Endodermal cell (in vitro differentiated cells): Measurements from ENCODE around the gene PCDHA1. TPM values are rescaled to one million over a fixed set of nuclear protein-coding genes. Genes with fewer than 3 reads are reported as not detected.

Experiments
- DNase-seq: peaks from one replicate; pipeline ENCODE4 v3.0.0-alpha.2; 2017
- H3K27ac ChIP-seq: 2 replicates; pipeline ENCODE4 v1.5.1; 2013; ENCODE audit warnings: mild to moderate bottlenecking, low read depth, low read length, moderate library complexity
- H3K27me3 ChIP-seq: 2 replicates; pipeline ENCODE4 v1.6.1; 2013; ENCODE audit warnings: mild to moderate bottlenecking, low read length, moderate library complexity; ENCODE audit not compliant: insufficient read depth, control insufficient read depth, poor library complexity, severe bottlenecking
- H3K36me3 ChIP-seq: 2 replicates; pipeline ENCODE4 v1.7.0; 2013; ENCODE audit warnings: mild to moderate bottlenecking, low read length, moderate library complexity; ENCODE audit not compliant: control insufficient read depth, insufficient read depth
- H3K4me1 ChIP-seq: one replicate; pipeline ENCODE4 v1.7.0; 2013; ENCODE audit warnings: low read length; ENCODE audit not compliant: control insufficient read depth, insufficient read depth
- H3K4me3 ChIP-seq: 2 replicates; pipeline ENCODE4 v1.5.1; 2013; ENCODE audit warnings: mild to moderate bottlenecking, low read length, moderate library complexity
- H3K9ac ChIP-seq: 2 replicates; pipeline ENCODE4 v1.6.1; 2013; ENCODE audit warnings: mild to moderate bottlenecking, low read length, moderate library complexity; ENCODE audit not compliant: poor library complexity, severe bottlenecking; ENCODE audit errors: extremely low read depth
- H3K9me3 ChIP-seq: 2 replicates; pipeline ENCODE4 v1.6.1; 2013; ENCODE audit warnings: mild to moderate bottlenecking, low read length, moderate library complexity; ENCODE audit not compliant: control insufficient read depth
- H3K27ac Mint-ChIP-seq: 2 replicates; pipeline ENCODE4 v1.8.0; 2020; ENCODE audit warnings: mixed read lengths
- H3K27me3 Mint-ChIP-seq: 2 replicates; pipeline ENCODE4 v1.8.0; 2021; ENCODE audit warnings: mild to moderate bottlenecking, mixed read lengths; ENCODE audit not compliant: insufficient read depth
- H3K36me3 Mint-ChIP-seq: 2 replicates; pipeline ENCODE4 v1.8.0; 2020; ENCODE audit warnings: low read depth, mixed read lengths
- H3K4me1 Mint-ChIP-seq: 2 replicates; pipeline ENCODE4 v1.8.0; 2020; ENCODE audit warnings: mixed read lengths
- H3K4me3 Mint-ChIP-seq: 2 replicates; pipeline ENCODE4 v1.8.0; 2020; ENCODE audit warnings: mild to moderate bottlenecking, moderate library complexity, mixed read lengths
- H3K9me3 Mint-ChIP-seq: 2 replicates; pipeline ENCODE4 v1.8.0; 2020; ENCODE audit warnings: mild to moderate bottlenecking, mixed read lengths
- WGBS, 2 experiments: methylation state at CpG; one replicate each; pipeline versions ENCODE4 v1.1.5 to v1.1.7; 2013; ENCODE audit warnings: missing lambda C conversion rate in 2 of 2, mixed read lengths in 1 of 2; ENCODE audit not compliant: insufficient coverage in 1 of 2, insufficient read length in 1 of 2; 5-methylcytosine and 5-hydroxymethylcytosine counted together
- total RNA-seq, 2 donors: library from RNA; stranded (reverse); fragmentation: NEBNext Ultra II Directional in 1 of 2; extraction: Animal tissue kit (Norgen Biotek cat#: 25700) in 1 of 2; gene quantifications; 2 replicates in 1 of 2; 3 replicates in 1 of 2; pipeline ENCODE4 v1.2.1, GENCODE V29; 2021
- TF ChIP-seq, protein P1 (sequence below): fragments of 200-600 bp; sonication (generic); conservative IDR thresholded peaks from 2 replicates; pipeline ENCODE4 v1.5.0; 2021; ENCODE audit warnings: antibody characterized with exemption, mild to moderate bottlenecking

PCDHA1 gene
- total RNA-seq, 2 donors from 2014 or later: 0.18 to 2.9 TPM

DNA sequence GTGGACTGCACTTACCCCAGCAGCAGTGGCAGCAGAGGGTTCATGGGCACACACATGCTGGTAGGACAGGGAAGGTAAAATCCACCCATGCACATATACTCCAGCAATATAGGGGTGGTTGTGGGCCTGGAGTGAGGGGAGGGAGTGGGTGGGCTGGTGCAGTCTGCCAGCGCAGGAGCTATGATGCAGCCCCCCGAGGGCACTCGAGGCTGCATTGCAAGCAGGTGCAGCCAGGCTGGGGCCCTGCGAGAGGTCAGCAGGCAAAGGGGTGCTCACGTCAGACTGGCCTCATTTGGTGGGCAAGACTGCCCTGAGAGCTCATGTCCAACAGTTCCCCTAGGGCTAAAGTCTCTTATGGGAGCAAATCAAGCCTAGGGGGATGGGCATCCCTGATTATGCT, 32.4 kb upstream of the PCDHA1 start:
- no peak for DNase-seq
- H3K27me3 Mint-ChIP-seq: peaks cover 32% of the 10 kb centered on the region
- no peaks in the 10 kb centered on the region for H3K4me1 Mint-ChIP-seq
- no peaks in the 10 kb centered on the region for H3K36me3 ChIP-seq
- H3K27me3 ChIP-seq: no peaks in the 10 kb centered on the region
- TF ChIP-seq, protein P1, sequence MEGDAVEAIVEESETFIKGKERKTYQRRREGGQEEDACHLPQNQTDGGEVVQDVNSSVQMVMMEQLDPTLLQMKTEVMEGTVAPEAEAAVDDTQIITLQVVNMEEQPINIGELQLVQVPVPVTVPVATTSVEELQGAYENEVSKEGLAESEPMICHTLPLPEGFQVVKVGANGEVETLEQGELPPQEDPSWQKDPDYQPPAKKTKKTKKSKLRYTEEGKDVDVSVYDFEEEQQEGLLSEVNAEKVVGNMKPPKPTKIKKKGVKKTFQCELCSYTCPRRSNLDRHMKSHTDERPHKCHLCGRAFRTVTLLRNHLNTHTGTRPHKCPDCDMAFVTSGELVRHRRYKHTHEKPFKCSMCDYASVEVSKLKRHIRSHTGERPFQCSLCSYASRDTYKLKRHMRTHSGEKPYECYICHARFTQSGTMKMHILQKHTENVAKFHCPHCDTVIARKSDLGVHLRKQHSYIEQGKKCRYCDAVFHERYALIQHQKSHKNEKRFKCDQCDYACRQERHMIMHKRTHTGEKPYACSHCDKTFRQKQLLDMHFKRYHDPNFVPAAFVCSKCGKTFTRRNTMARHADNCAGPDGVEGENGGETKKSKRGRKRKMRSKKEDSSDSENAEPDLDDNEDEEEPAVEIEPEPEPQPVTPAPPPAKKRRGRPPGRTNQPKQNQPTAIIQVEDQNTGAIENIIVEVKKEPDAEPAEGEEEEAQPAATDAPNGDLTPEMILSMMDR: no peak
- no peaks in the 10 kb centered on the region for H3K36me3 Mint-ChIP-seq
- no peak overlapping the region for H3K27ac ChIP-seq
- H3K4me3 ChIP-seq: no peak overlapping the region
- peaks cover 25% of the 10 kb centered on the region for H3K9me3 ChIP-seq
- no peaks in the 10 kb centered on the region for H3K4me1 ChIP-seq
- H3K27ac Mint-ChIP-seq: no peak overlapping the region
- H3K9ac ChIP-seq: no peak overlapping the region
- WGBS, 2 experiments: 85% methylated on average over 5 of the region's 5 CpGs; no CpG with 5 or more reads in 1 of the 2 experiments
- peaks cover 75% of the 10 kb centered on the region for H3K9me3 Mint-ChIP-seq
- H3K4me3 Mint-ChIP-seq: no peak overlapping the region

DNA sequence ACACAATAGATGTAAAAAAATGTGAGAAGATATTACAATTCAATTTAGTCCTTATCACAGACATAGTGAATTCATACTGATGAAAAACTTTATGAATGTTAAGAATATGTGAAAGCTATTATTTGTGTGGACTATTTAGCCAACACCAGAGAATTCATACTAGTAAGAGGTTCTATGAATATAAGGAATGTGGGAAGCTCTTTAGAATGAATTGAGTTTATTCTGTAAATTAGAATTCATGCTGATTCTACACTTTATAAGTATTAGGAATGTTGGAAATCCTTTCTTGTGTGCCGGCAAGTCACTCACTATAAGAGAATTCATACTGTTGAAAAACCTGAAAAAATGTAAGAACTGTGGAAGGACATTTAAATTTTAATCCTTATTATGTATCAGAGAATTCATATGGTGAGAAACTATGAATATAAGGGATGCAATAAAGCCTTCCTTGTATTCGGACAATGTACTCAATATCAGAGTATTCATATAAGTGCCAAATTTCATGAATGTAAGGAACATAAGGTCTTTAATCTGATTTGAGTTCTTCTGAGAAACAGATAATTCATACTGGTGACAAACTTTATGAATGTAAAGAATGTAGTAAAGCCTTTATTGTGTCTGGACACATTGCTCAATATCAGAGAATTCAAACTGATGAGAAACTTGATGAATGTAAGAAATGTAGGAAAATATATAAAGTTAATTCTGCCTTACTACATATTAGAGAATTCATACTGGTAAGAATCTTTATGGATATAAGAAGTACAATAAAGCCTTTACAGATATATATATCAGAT, 21.6 kb upstream of the PCDHA1 start:
- Histone ChIP-seq H3K27me3 (no peaks in the 10 kb centered on the region), H3K9me3 (peaks cover 79% of the 10 kb centered on the region), H3K9ac (no peak overlapping the region), H3K36me3 (no peaks in the 10 kb centered on the region), H3K4me3 (no peak overlapping the region), H3K27ac (no peak overlapping the region), H3K4me1 (no peaks in the 10 kb centered on the region)
- Mint-ChIP-seq H3K27ac (no peak overlapping the region), H3K4me1 (no peaks in the 10 kb centered on the region), H3K27me3 (peaks cover 1% of the 10 kb centered on the region), H3K36me3 (peaks cover 1% of the 10 kb centered on the region), H3K9me3 (peaks cover 85% of the 10 kb centered on the region), H3K4me3 (no peak overlapping the region)
- TF ChIP-seq, protein P1: no peak
- 100% methylated on average over 2 of the region's 2 CpGs; no CpG with 5 or more reads in 1 of the 2 experiments for WGBS, 2 experiments
- no peak for DNase-seq

DNA sequence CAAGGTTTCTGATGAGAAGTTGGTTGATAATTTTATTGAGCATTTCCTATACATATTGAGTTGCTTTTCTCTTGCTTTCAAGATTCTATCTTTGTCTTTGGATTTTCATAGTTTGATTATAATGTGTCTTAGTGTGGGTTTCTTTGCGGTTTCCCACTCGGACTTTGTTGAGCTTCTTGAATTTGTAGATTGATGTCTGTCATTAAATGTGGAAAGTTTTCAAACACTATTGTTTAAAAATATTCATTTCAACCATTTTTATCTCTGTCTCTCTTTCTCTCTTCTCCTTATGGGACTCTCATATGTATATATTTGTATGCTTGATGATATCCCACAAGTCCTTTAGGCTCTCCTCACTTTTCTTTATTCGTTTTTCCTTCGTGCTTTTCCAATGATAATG, 18.5 kb upstream of the PCDHA1 start:
- Histone ChIP-seq H3K4me1 (no peaks in the 10 kb centered on the region), H3K9me3 (peaks cover 94% of the 10 kb centered on the region), H3K4me3 (peak overlapping the region; percentile 9), H3K27me3 (no peaks in the 10 kb centered on the region), H3K9ac (no peak overlapping the region), H3K36me3 (no peaks in the 10 kb centered on the region), H3K27ac (no peak overlapping the region)
- Mint-ChIP-seq H3K4me3 (no peak overlapping the region), H3K27ac (no peak overlapping the region), H3K27me3 (peaks cover 1% of the 10 kb centered on the region), H3K36me3 (peaks cover 1% of the 10 kb centered on the region), H3K4me1 (no peaks in the 10 kb centered on the region), H3K9me3 (peaks cover 86% of the 10 kb centered on the region)
- 80 to 84% methylated on average over 1 to 2 of the region's 4 CpGs for WGBS, 2 experiments
- TF ChIP-seq, protein P1: no peak
- DNase-seq: no peak
